ENCODE measurements around the gene CELF2. TPM values are rescaled to one million over a fixed set of nuclear protein-coding genes. Genes with fewer than 3 reads are reported as not detected.

CELF2 gene
- polyA plus RNA-seq, 1 donor from 2014 or later = 55.5 TPM

DNA sequence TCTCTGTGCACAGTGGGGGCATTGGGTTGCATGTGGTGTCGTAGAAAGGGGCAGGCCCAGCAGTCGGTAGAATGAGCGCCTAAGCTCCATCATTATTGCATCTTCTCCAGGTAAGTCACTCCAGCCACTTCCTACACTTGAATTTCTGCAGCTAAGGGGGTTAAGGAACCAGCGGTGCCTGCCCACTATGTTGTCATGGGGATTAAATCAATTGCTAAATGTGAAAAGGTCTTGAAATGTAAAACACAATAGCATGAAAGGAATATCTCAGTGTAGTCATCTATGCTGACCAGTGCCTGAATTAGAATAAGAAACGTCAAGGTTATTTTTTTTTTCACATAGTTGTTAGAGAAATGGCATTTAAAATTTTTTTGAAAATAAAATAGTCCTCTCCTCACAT is 15.2 kb upstream of the CELF2 start:
- no peaks in the 10 kb centered on the region for H3K36me3 ChIP-seq (ENCODE audit: insufficient read depth, low read length)
- H3K9ac ChIP-seq (ENCODE audit: low read length) = no peak overlapping the region
- no peaks in the 10 kb centered on the region for H3F3A ChIP-seq (ENCODE audit: insufficient read depth, low read length, poor library complexity, severe bottlenecking)
- H3K9me2 ChIP-seq (ENCODE audit: insufficient read depth, low read length) = no peaks in the 10 kb centered on the region
- H3K4me3 ChIP-seq (ENCODE audit: low read length) = no peak overlapping the region
- no peak overlapping the region for H2AFZ ChIP-seq (ENCODE audit: low read depth, low read length)
- H3K4me2 ChIP-seq (ENCODE audit: low read length) = no peak overlapping the region
- no peaks in the 10 kb centered on the region for H4K20me1 ChIP-seq (ENCODE audit: insufficient read depth)
- no peaks in the 10 kb centered on the region for H3K9me3 ChIP-seq (ENCODE audit: low read length)
- H3K27me3 ChIP-seq (ENCODE audit: insufficient read depth, low read depth, low read length) = no peaks in the 10 kb centered on the region
- no peak for TF ChIP-seq EP300 (conservative IDR thresholded peaks at IDR 0.05; ENCODE audit: poor library complexity, severe bottlenecking)
- no peak for TF ChIP-seq EZH2 (IDR thresholded peaks at IDR 0.05; ENCODE audit: borderline replicate concordance, insufficient read depth, low read length, poor library complexity, severe bottlenecking)
- TF ChIP-seq CTCF (IDR thresholded peaks at IDR 0.05; ENCODE audit: poor library complexity, severe bottlenecking) = no peak
- no peak for TF ChIP-seq RAD21 (conservative IDR thresholded peaks at IDR 0.05)
- TF ChIP-seq TAF1 (IDR thresholded peaks at IDR 0.05; ENCODE audit: low read depth) = no peak
- no peak for TF ChIP-seq SMC3 (conservative IDR thresholded peaks at IDR 0.05; ENCODE audit: poor library complexity)
- no peak for TF ChIP-seq MXI1 (conservative IDR thresholded peaks at IDR 0.05; ENCODE audit: poor library complexity, severe bottlenecking)
- no peak for TF ChIP-seq POLR2AphosphoS5 (IDR thresholded peaks at IDR 0.05)
- no peak for TF ChIP-seq REST (IDR thresholded peaks at IDR 0.05; ENCODE audit: borderline replicate concordance)
- no peak overlapping the region for H3K27ac ChIP-seq (ENCODE audit: low read length)
- H3K79me2 ChIP-seq (replicated peaks; ENCODE audit: insufficient read depth, low read length) = peaks cover 11% of the 10 kb centered on the region

DNA sequence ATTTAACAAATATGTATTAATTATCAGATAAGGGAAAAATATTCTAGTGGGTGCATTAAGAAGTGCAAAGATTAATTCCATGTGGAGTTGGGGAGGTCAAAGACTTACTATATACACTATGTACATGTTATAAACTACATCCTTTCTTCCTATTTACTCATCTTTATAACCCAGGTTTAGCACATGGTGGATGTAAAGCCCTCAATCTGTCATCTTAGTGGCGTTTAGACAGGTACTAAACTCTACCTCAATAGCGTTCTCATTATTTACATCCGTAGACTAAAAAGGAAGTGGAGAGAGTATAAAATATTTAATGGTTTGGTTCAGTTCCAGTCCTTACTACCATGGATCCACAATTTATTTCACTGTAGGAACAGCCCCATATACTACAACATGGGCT is 14.8 kb upstream of the CELF2 start:
- Histone ChIP-seq H3K27me3 (ENCODE audit: insufficient read depth, low read depth, low read length) (no peaks in the 10 kb centered on the region), H3K9me2 (ENCODE audit: insufficient read depth, low read length) (no peaks in the 10 kb centered on the region), H3K36me3 (ENCODE audit: insufficient read depth, low read length) (no peaks in the 10 kb centered on the region), H3K27ac (ENCODE audit: low read length) (no peak overlapping the region), H3K4me2 (ENCODE audit: low read length) (no peak overlapping the region), H3K79me2 (replicated peaks; ENCODE audit: insufficient read depth, low read length) (peaks cover 12% of the 10 kb centered on the region), H4K20me1 (ENCODE audit: insufficient read depth) (no peaks in the 10 kb centered on the region), H3K9me3 (ENCODE audit: low read length) (no peaks in the 10 kb centered on the region), H3K4me3 (ENCODE audit: low read length) (no peak overlapping the region), H3F3A (ENCODE audit: insufficient read depth, low read length, poor library complexity, severe bottlenecking) (no peaks in the 10 kb centered on the region), H3K9ac (ENCODE audit: low read length) (no peak overlapping the region), H2AFZ (ENCODE audit: low read depth, low read length) (no peak overlapping the region)
- TF ChIP-seq TAF1 (IDR thresholded peaks at IDR 0.05; ENCODE audit: low read depth) (no peak), RAD21 (conservative IDR thresholded peaks at IDR 0.05) (no peak), EZH2 (IDR thresholded peaks at IDR 0.05; ENCODE audit: borderline replicate concordance, insufficient read depth, low read length, poor library complexity, severe bottlenecking) (no peak), POLR2AphosphoS5 (IDR thresholded peaks at IDR 0.05) (no peak), CTCF (IDR thresholded peaks at IDR 0.05; ENCODE audit: poor library complexity, severe bottlenecking) (no peak), SMC3 (conservative IDR thresholded peaks at IDR 0.05; ENCODE audit: poor library complexity) (no peak), EP300 (conservative IDR thresholded peaks at IDR 0.05; ENCODE audit: poor library complexity, severe bottlenecking) (no peak), MXI1 (conservative IDR thresholded peaks at IDR 0.05; ENCODE audit: poor library complexity, severe bottlenecking) (no peak), REST (IDR thresholded peaks at IDR 0.05; ENCODE audit: borderline replicate concordance) (no peak)
